ENCODE measurements around the gene TEX2.
"Not testable (repeated sequence)": the region's sequence is repeated elsewhere in the genome, so short reads cannot be mapped to it uniquely, and the experiment has no call there.

The TEX2 gene

DNA sequence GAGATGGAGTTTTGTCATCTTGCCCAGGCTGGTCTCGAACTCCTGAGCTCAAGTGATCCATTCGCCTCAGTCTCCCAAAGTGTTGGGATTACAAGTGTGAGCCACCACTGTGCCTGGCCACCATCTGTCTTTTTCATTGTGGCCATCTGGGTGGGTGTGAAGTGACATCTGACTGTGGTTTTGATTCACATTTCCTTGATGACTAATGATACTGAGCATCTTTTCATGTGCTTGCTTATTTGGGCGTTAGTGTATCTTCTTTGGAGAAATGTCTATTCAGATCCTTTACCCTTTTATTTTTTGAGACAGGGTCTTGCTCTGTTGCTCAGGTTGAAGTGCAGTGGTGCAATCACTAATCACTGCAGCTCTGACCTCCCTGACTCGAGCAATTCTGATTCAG is 79.2 kb downstream of the TEX2 start:
- no peaks in the 10 kb centered on the region for H3K27me3 ChIP-seq (ENCODE audit: control insufficient read depth in 1 of 2, insufficient read depth in 2 of 2, low read length in 2 of 2)
- no peaks in the 10 kb centered on the region for H3K4me1 ChIP-seq (ENCODE audit: control insufficient read depth, insufficient read depth, low read length)
- H3K9ac ChIP-seq (ENCODE audit: low read length in 2 of 2) = no peak overlapping the region
- H3K4me3 ChIP-seq (ENCODE audit: low read length in 2 of 2) = no peak overlapping the region
- H3K9me3 ChIP-seq (ENCODE audit: control insufficient read depth in 2 of 2, low read length in 2 of 2) = no peaks in the 10 kb centered on the region
- peaks cover 4 to 6% of the 10 kb centered on the region in 2 donors for H3K36me3 ChIP-seq (ENCODE audit: control insufficient read depth in 2 of 2, insufficient read depth in 2 of 2, low read length in 2 of 2)
- H3K27ac ChIP-seq (ENCODE audit: low read length) = no peak overlapping the region

DNA sequence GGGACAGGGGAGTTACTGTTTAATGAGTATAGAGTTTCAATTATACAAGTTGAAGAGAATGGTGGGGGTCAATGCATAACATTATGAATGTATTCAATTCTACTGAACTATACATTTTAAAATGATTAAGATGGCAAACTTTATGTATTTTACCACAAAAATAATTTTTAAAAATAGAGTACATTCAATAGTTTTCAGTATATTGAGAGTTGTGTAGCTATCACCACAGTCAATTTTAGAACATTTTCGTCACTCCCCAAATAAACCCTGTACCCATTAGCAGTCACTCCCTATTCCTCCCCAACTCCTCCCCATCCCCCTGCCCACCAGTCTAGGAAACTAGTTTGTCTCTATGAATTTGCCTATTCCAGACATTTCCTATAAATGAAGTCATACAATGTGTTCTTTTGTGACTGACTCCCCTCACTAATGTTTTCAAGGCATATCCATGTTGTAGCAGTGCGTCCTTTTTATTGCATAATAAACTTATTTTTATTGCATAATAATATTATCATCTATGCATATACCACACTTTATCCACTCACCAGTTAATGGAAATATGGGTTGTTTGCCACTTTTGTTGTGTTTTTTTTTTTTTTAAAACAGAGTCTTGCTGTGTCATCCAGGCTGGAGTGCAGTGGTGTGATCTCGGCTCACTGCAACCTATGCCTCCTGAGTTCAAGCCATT is 80.6 kb downstream of the TEX2 start:
- no peak overlapping the region for H3K9ac ChIP-seq (ENCODE audit: low read length in 2 of 2)
- no peaks in the 10 kb centered on the region for H3K27me3 ChIP-seq (ENCODE audit: control insufficient read depth in 1 of 2, insufficient read depth in 2 of 2, low read length in 2 of 2)
- H3K27ac ChIP-seq (ENCODE audit: low read length) = no peak overlapping the region
- no peak overlapping the region for H3K4me3 ChIP-seq (ENCODE audit: low read length in 2 of 2)
- H3K4me1 ChIP-seq (ENCODE audit: control insufficient read depth, insufficient read depth, low read length) = no peaks in the 10 kb centered on the region
- peaks cover 4 to 6% of the 10 kb centered on the region in 2 donors for H3K36me3 ChIP-seq (ENCODE audit: control insufficient read depth in 2 of 2, insufficient read depth in 2 of 2, low read length in 2 of 2)
- no peaks in the 10 kb centered on the region for H3K9me3 ChIP-seq (ENCODE audit: control insufficient read depth in 2 of 2, low read length in 2 of 2)

DNA sequence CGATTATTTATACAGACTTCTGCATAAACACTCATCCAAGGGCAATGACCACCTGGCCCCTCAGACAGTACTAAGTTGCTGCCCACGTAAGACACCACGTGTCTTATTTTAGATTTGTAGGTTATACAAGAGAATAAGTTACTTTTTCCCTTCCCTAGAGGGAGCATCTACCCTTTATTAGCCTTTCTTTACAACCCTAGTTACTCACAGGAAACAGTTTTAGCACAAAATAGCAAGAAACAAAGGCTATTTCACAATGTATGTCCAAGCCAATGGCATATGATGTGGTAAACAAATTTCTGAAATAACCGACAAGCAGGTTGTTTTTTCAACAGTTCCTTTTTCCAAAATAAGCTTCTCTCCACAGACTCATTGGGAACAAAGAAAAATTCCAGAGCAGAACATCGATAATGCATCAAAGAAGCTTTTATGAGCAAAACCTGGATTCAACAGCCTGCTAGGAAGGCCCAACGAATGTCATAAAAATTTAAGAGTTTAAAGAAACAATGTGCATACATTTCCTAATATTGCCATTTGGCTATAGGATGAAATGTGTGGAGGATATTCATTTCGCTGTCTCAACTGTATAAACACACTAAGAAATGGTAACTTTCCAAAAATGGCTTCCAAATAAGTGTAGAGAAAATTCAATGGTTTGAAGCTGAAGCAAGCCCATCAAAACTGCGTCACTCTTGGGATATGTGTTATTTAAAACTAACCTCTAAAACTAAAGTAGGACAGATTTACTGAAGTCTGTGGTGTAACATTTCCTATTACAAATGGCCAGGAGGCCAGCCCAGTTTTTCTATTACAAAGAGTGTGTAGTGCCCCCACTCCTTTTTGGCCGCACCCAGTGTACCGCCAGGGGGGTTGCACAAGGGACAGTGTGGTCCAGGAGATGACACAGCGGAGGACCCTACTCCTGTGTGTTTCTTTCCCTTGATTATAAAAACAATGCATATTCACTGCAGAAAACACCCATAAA is 82.7 kb downstream of the TEX2 start:
- Histone ChIP-seq H3K9me3 (ENCODE audit: control insufficient read depth in 2 of 2, low read length in 2 of 2) (no peaks in the 10 kb centered on the region), H3K27me3 (ENCODE audit: control insufficient read depth in 1 of 2, insufficient read depth in 2 of 2, low read length in 2 of 2) (no peaks in the 10 kb centered on the region), H3K27ac (ENCODE audit: low read length) (no peak overlapping the region), H3K4me3 (ENCODE audit: low read length in 2 of 2) (no peak overlapping the region), H3K4me1 (ENCODE audit: control insufficient read depth, insufficient read depth, low read length) (peaks cover 2% of the 10 kb centered on the region), H3K9ac (ENCODE audit: low read length in 2 of 2) (no peak overlapping the region), H3K36me3 (ENCODE audit: control insufficient read depth in 2 of 2, insufficient read depth in 2 of 2, low read length in 2 of 2) (peaks cover 0 to 3% of the 10 kb centered on the region in 2 donors)

DNA sequence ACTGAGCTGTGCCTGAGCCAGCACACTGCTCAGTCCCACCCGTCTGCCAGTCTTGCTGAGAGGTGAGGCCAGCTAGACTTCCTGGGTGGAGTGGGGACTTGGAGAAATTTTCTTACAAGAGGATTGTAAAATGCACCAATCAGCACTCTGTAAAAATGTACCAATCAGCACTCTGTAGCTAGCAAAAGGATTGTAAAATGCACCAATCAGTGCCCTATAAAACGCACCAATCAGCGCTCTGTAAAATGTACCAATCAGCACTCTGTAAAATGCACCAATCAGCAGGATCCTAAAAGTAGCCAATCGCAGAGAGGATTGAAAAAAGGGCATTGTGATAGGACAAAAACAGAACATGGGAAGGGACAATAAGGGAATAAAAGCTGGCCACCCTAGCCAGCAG is 84.0 kb downstream of the TEX2 start:
- not testable (repeated sequence) for H3K9ac ChIP-seq (ENCODE audit: low read length in 2 of 2); H3K27ac ChIP-seq (ENCODE audit: low read length); H3K27me3 ChIP-seq (ENCODE audit: control insufficient read depth in 1 of 2, insufficient read depth in 2 of 2, low read length in 2 of 2); H3K9me3 ChIP-seq (ENCODE audit: control insufficient read depth in 2 of 2, low read length in 2 of 2); H3K36me3 ChIP-seq (ENCODE audit: control insufficient read depth in 2 of 2, insufficient read depth in 2 of 2, low read length in 2 of 2); H3K4me1 ChIP-seq (ENCODE audit: control insufficient read depth, insufficient read depth, low read length); H3K4me3 ChIP-seq (ENCODE audit: low read length in 2 of 2)

DNA sequence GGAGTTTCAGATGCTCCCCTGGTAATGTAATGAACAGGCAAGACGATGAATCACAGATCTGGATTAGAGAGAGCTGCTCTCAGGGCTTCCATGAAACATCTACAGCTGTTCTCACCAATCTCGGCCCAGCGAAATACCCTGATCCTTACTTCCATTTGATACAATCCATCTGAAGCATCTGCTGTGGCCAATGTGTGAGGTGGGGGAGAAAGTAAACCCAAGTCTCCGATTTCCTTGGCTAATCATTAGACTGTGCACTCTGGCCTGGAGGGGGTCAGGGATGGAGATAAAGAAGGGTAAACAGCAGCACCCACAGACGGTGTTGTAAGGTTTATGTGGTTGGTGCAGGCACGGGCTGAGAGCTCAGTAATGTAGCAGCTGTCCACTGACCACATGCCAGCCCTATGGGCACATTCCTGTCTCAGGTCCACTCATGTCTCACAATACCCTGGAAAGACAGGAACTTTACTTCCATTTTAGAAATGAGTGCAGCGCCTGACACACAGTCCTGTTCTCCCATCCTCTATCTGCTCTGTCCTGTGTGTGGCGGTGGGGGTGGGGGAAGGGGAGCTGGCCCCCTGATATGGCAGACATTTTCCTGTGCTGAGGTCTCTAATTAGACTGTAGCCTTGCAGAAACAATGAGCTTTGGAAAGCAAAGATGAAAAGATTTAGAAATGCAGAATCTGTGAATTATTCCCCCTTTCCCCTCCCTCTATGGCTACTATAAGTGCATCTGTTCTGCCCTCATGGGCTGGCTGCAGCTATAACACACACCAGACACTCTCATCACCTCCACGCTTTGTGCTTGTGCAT is 84.8 kb downstream of the TEX2 start:
- Histone ChIP-seq H3K27me3 (ENCODE audit: control insufficient read depth in 1 of 2, insufficient read depth in 2 of 2, low read length in 2 of 2) (no peaks in the 10 kb centered on the region), H3K4me1 (ENCODE audit: control insufficient read depth, insufficient read depth, low read length) (peaks cover 2% of the 10 kb centered on the region), H3K27ac (ENCODE audit: low read length) (no peak overlapping the region), H3K4me3 (ENCODE audit: low read length in 2 of 2) (no peak overlapping the region), H3K9ac (ENCODE audit: low read length in 2 of 2) (no peak overlapping the region), H3K36me3 (ENCODE audit: control insufficient read depth in 2 of 2, insufficient read depth in 2 of 2, low read length in 2 of 2) (peaks cover 3% of the 10 kb centered on the region in 2 donors), H3K9me3 (ENCODE audit: control insufficient read depth in 2 of 2, low read length in 2 of 2) (no peaks in the 10 kb centered on the region)

DNA sequence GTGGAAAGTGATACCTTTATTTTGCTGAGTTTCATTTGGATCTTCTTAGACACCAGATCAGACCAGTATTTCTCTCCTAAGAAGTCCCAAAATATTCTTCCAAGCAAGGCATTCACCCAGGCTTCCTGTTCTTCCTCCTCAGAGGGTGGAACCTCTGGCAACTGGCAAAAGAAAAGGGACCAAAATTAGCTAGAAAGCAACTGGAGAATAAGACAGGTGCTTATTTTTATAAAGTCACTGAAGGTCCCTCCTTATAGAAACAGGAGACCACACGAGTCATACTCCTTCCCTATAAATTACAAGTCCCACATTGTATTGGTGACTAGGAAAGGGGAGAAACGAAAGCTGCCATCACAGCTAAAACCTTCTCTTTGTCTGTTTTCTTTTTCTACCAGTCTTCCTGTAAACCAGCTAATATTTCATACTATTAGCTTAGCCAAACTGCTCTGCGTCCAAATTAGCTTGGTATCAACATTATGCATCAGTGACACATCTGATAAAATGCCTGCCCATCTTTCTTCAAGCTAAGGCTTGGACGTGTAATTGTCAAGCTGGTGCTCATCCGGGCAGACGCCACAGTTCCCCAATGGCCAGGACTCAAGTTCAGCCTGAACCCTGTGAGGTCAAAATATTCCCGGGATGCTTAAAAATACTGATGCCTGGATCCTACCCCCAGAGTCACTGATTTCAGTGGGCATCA is 85.6 kb downstream of the TEX2 start:
- Histone ChIP-seq H3K4me1 (ENCODE audit: control insufficient read depth, insufficient read depth, low read length) (peaks cover 2% of the 10 kb centered on the region), H3K27ac (ENCODE audit: low read length) (no peak overlapping the region), H3K27me3 (ENCODE audit: control insufficient read depth in 1 of 2, insufficient read depth in 2 of 2, low read length in 2 of 2) (no peaks in the 10 kb centered on the region), H3K36me3 (ENCODE audit: control insufficient read depth in 2 of 2, insufficient read depth in 2 of 2, low read length in 2 of 2) (peaks cover 3% of the 10 kb centered on the region in 2 donors), H3K9ac (ENCODE audit: low read length in 2 of 2) (no peak overlapping the region), H3K4me3 (ENCODE audit: low read length in 2 of 2) (no peak overlapping the region), H3K9me3 (ENCODE audit: control insufficient read depth in 2 of 2, low read length in 2 of 2) (no peaks in the 10 kb centered on the region)

DNA sequence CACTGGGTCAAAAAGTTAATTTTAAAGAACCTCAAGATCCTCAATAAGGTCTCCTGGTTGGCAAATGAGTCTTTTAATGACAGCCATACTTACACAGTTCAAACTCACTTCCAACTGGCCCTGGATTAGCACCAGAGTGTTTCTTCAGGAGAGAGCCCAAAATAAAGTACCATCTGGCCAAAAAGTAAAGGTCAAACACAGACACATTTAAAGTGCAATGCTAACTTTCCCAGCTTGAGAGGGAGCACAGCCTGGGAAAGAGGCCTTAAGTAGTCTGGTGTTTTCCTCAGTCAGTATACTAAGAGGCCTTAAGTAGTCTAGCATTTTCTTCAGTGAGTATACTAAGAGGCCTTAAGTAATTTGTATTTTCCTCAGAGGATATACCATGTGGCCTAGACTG is 86.5 kb downstream of the TEX2 start:
- H3K9ac ChIP-seq (ENCODE audit: low read length in 2 of 2) = peak overlapping the region in 1 of 2 donors; percentile 6
- no peak overlapping the region for H3K27ac ChIP-seq (ENCODE audit: low read length)
- H3K9me3 ChIP-seq (ENCODE audit: control insufficient read depth in 2 of 2, low read length in 2 of 2) = no peaks in the 10 kb centered on the region
- H3K36me3 ChIP-seq (ENCODE audit: control insufficient read depth in 2 of 2, insufficient read depth in 2 of 2, low read length in 2 of 2) = peaks cover 3% of the 10 kb centered on the region in 2 donors
- no peak overlapping the region for H3K4me3 ChIP-seq (ENCODE audit: low read length in 2 of 2)
- H3K27me3 ChIP-seq (ENCODE audit: control insufficient read depth in 1 of 2, insufficient read depth in 2 of 2, low read length in 2 of 2) = no peaks in the 10 kb centered on the region
- H3K4me1 ChIP-seq (ENCODE audit: control insufficient read depth, insufficient read depth, low read length) = peaks cover 2% of the 10 kb centered on the region

DNA sequence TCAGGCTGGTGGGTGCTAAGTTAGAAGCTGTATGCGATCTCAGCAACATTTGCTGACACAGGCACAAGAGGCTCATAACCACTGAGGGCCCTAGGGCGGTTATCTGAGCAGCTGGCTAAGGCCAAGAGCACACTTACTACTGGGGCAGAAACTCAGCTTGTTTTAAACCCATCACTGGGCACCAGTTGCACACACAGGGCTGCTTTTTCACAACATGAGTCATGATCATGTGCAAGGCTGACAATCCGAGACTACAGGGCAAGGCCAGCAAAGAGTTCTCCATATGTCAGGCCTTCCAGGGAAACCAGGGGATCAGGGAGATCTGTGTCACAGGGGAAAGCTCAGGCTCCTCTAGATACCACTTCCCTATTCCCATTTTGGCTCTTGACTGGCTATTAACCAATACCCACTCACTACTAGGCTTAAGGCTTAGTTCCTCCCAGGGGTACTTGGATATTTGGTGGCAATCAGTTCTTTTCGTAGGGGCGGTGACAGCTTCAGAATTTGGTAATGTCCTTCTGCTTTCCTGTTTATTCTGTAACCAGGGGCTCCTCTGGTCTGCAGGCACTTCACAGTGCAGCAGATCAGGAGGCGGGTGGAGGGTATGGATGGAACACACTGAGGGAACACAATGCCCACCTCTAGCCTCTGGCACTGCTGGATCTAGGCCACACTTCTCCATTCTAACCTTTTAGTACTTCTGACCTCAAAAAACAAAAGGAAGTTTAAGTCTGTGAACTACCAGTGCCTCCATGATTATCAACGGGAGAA is 88.2 kb downstream of the TEX2 start:
- peaks cover 7 to 8% of the 10 kb centered on the region in 2 donors for H3K36me3 ChIP-seq (ENCODE audit: control insufficient read depth in 2 of 2, insufficient read depth in 2 of 2, low read length in 2 of 2)
- H3K27me3 ChIP-seq (ENCODE audit: control insufficient read depth in 1 of 2, insufficient read depth in 2 of 2, low read length in 2 of 2) = no peaks in the 10 kb centered on the region

DNA sequence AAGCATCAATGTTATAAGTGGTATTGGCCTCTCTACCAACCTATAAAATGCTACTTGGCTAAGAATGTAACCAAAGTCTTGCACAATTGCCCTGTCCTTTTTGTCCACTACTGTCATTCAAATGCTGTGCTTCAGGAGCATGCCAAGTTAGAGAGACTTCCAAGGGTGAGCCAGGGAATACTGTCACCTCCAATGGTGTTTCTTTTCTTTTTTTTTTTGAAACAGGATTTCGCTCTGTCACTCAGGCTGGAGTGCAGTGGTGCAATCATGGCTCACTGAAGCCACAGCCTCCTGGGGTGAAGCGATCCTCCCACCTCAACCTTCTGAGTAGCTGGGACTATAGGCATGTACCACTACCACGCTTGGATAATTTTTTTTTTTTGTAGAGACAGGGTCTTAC is 89.4 kb downstream of the TEX2 start:
- H3K27me3 ChIP-seq (ENCODE audit: control insufficient read depth in 1 of 2, insufficient read depth in 2 of 2, low read length in 2 of 2) = no peaks in the 10 kb centered on the region
- peaks cover 2% of the 10 kb centered on the region for H3K4me1 ChIP-seq (ENCODE audit: control insufficient read depth, insufficient read depth, low read length)
- H3K36me3 ChIP-seq (ENCODE audit: control insufficient read depth in 2 of 2, insufficient read depth in 2 of 2, low read length in 2 of 2) = peaks cover 7 to 8% of the 10 kb centered on the region in 2 donors
- H3K4me3 ChIP-seq (ENCODE audit: low read length in 2 of 2) = no peak overlapping the region
- no peaks in the 10 kb centered on the region for H3K9me3 ChIP-seq (ENCODE audit: control insufficient read depth in 2 of 2, low read length in 2 of 2)
- no peak overlapping the region for H3K9ac ChIP-seq (ENCODE audit: low read length in 2 of 2)
- H3K27ac ChIP-seq (ENCODE audit: low read length) = no peak overlapping the region

More for the DNA sequence above, 88.2 kb downstream of the TEX2 start:
- Histone ChIP-seq H3K4me1 (ENCODE audit: control insufficient read depth, insufficient read depth, low read length) (peaks cover 2% of the 10 kb centered on the region), H3K9ac (ENCODE audit: low read length in 2 of 2) (no peak overlapping the region), H3K4me3 (ENCODE audit: low read length in 2 of 2) (no peak overlapping the region), H3K9me3 (ENCODE audit: control insufficient read depth in 2 of 2, low read length in 2 of 2) (no peaks in the 10 kb centered on the region), H3K27ac (ENCODE audit: low read length) (no peak overlapping the region)
